GM08714 (cell line): ENCODE measurements around the gene ZNF621.
"Not testable (repeated sequence)": the region's sequence is repeated elsewhere in the genome, so short reads cannot be mapped to it uniquely, and the experiment has no call there.

Experiments used
- H3K4me3 ChIP-seq: fragments of 200-500 bp; sonication (Bioruptor generic); 2 replicates; pipeline ENCODE4 v1.5.1; 2014; ENCODE audit warnings: mild to moderate bottlenecking, low read length, inconsistent platforms
- ZNF274 ChIP-seq: IDR thresholded peaks from 2 replicates; pipeline ENCODE4 v1.6.1; 2012; ENCODE audit warnings: mild to moderate bottlenecking, low read depth, low read length

Gene ZNF621

GRCh38 chr3:40516201-40516600 is 8.6 kb upstream of the ZNF621 start:
- H3K4me3 ChIP-seq = no peak overlapping the region
- no peak for TF ChIP-seq ZNF274

DNA sequence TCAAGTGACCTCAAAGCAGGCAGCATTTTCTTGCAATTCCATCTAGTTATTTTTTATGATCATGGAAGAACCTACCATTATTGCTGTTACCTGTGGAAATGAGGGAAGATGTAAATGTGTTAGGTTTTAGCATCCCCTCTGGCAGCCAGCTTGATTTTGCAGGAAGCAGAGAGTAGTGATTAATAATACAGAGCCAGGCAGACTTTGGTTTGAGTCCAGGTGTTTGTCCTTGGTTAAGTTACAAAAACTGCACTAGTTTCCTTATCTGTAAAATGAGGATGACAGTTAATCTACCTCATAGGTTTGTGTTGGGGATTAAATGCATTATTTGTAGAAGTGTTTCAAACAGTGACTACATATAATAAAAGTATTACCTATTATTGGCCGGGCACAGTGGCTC is 6.7 kb upstream of the ZNF621 start:
- TF ChIP-seq ZNF274 = no peak
- H3K4me3 ChIP-seq = no peak overlapping the region

DNA sequence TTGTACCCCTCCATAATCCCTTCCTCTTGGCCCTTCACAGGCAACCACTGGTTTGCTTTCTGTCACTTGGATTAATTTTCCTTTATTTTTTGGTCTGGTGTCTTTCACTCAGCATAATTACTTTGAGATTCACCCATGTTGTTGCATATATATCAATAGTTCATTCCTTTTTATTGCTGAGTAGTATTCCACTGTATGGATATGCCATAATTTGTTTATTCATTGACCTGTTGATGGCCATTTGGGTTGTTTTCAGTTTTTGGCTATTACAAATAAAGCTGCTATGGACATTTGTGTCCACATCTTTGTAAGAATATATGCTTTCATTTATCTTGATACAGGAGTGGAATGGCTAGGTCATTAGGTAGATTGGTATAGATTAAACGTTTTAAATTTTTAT is 5.9 kb upstream of the ZNF621 start:
- H3K4me3 ChIP-seq = no peak overlapping the region
- TF ChIP-seq ZNF274 = no peak

- no peak overlapping the region for H3K4me3 ChIP-seq
- no peak for TF ChIP-seq ZNF274
Measured at GRCh38 chr3:40521254-40521653, 3.5 kb upstream of the ZNF621 start.

GRCh38 chr3:40523781-40524180 is 979 bp upstream of the ZNF621 start:
- no peak for TF ChIP-seq ZNF274
- H3K4me3 ChIP-seq = no peak overlapping the region

DNA sequence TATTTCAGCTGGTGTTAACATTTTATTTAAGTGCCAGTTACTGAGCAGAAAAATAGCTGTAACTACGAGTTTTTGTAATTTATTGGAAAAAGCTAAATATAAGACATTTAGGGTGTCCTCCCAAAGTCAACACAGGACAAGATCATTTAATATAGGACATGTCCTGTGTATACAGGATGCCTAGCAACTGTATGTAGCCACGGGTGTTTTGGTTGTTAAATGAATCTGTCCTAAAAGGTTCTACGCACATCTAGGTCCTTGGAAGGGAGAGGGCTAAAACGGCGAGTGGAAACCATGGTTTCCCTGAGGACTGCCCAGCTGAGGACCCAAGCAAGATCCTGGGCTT is 565 bp upstream of the ZNF621 start:
- H3K4me3 ChIP-seq = peak overlapping the region; percentile 90; the same call in 1 of the 2 replicates
- no peak for TF ChIP-seq ZNF274

DNA sequence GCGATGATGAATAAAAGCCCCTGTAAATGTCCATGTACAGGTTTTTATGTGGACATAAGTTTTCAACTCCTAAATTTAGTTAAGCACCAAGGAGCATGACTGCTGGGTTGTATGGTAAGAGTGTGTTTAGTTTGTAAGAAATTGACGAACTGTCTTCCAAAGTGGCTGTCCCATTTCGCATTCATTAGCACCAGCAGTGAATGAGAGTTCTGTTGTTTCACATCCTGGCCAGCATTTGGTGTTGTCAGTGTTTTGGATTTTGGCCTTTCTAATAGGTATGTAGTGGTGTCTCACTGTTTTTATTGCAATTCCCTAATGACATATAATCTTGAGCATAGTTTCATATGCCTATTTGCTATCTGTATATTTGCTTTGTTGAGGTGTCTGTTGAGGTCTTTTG is 3.7 kb downstream of the ZNF621 start:
- no peak for TF ChIP-seq ZNF274
- no peak overlapping the region for H3K4me3 ChIP-seq

DNA sequence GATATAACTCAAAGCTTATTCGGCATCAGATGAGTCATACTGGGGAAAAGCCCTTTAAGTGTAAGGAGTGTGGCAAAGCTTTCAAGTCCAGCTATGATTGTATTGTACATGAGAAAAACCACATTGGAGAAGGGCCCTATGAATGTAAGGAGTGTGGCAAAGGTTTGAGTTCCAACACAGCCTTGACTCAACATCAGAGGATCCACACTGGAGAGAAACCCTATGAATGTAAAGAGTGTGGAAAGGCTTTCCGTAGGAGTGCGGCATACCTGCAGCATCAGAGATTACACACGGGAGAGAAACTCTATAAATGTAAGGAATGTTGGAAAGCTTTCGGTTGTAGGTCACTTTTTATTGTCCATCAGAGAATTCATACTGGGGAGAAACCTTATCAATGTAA is 7.5 kb downstream of the ZNF621 start:
- TF ChIP-seq ZNF274 = peak; percentile 61
- H3K4me3 ChIP-seq = no peak overlapping the region

- no peak for TF ChIP-seq ZNF274
- H3K4me3 ChIP-seq = no peak overlapping the region
Measured at GRCh38 chr3:40534283-40534682, 9.5 kb downstream of the ZNF621 start.

- TF ChIP-seq ZNF274 = no peak
- no peak overlapping the region for H3K4me3 ChIP-seq
Measured at GRCh38 chr3:40546816-40547215, 22.1 kb downstream of the ZNF621 start.

GRCh38 chr3:40550167-40550566 is 25.4 kb downstream of the ZNF621 start:
- TF ChIP-seq ZNF274 = no peak
- H3K4me3 ChIP-seq = no peak overlapping the region

- no peak for TF ChIP-seq ZNF274
- H3K4me3 ChIP-seq = no peak overlapping the region
Measured at GRCh38 chr3:40557575-40558161, 32.9 kb downstream of the ZNF621 start.

- H3K4me3 ChIP-seq = not testable (repeated sequence)
Measured at GRCh38 chr3:40562482-40562881, 37.7 kb downstream of the ZNF621 start.

DNA sequence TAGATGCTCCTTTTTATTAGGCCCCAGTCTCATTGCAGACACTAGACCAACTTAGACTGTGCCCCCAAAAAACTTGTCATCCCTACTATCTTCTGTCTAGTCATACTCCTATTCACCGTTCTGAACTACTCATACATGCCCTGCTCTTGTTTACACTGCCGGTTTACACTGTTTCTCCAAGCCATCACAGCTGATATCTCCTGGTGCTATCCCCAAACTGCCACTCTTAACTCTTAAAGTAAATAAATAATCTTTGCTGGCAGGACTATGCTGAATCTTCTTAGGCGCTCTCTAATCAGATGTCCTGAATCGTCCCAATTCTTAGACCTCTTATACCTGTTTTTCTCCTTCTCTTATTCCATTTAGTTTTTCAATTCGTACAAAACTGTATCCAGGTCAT is 40.9 kb downstream of the ZNF621 start:
- not testable (repeated sequence) for H3K4me3 ChIP-seq

GRCh38 chr3:40566694-40567093 is 41.9 kb downstream of the ZNF621 start:
- TF ChIP-seq ZNF274 = no peak

GRCh38 chr3:40572588-40572987 is 47.8 kb downstream of the ZNF621 start:
- TF ChIP-seq ZNF274 = no peak
- no peak overlapping the region for H3K4me3 ChIP-seq

More at GRCh38 chr3:40566694-40567093, 41.9 kb downstream of the ZNF621 start:
- no peak overlapping the region for H3K4me3 ChIP-seq
